Measurements from ENCODE around the gene TNFRSF19. TPM values are rescaled to one million over a fixed set of nuclear protein-coding genes. Genes with fewer than 3 reads are reported as not detected.

TNFRSF19 gene
- total and polyA plus RNA-seq, 2 of the 4 experiments (the other 2 are of a cell fraction): 18.6 to 26.3 TPM

DNA sequence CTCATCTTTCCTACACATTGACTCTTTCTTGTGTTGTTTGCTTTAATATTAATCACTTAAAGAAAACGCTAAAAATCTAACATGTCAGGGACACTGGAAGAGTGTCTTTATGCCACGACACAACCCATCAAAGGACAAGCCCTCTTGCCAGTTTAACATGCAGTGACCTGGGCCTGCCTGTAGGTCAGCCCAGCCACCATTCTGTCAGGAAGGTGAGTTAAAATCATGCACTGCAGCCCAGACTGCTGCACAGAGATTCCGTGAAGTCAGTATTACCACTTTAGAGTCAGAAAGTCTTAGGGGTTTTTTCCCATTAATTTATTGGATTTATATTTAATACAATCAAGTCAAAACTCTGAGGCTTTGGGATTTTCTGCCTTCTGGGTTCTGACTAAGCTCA, 58.0 kb downstream of the TNFRSF19 start:
- POLR2A ChIA-PET (ENCODE audit: unreplicated experiment): no interaction called here

More for the DNA sequence above, 58.0 kb downstream of the TNFRSF19 start:
- Histone ChIP-seq H3K9me3 (ENCODE audit: control insufficient read depth, insufficient read depth, low read length) (no peaks in the 10 kb centered on the region), H3K79me1 (ENCODE audit: low read depth in 1 of 2, low read length in 2 of 2) (peaks cover 4 to 9% of the 10 kb centered on the region in 2 experiments; a peak in 3 of 4 replicates), H2AK5ac (ENCODE audit: low read depth, low read length) (no peak overlapping the region), H3K9me1 (ENCODE audit: insufficient read depth, low read length) (no peaks in the 10 kb centered on the region; the same call in 1 of the 2 replicates), H2AK9ac (replicated peaks; ENCODE audit: low read depth, low read length, poor library complexity) (no peak overlapping the region), H3K4me3 (ENCODE audit: insufficient read depth, low read depth, low read length) (no peak overlapping the region), H2AFZ (replicated peaks; ENCODE audit: low read length, poor library complexity) (no peak overlapping the region), H3K14ac (replicated peaks; ENCODE audit: low read depth, low read length) (no peak overlapping the region), H3K18ac (ENCODE audit: low read depth, low read length) (no peak overlapping the region; the same call in 1 of the 2 replicates), H3K36me3 (ENCODE audit: control insufficient read depth, insufficient read depth, low read length) (peaks cover 45% of the 10 kb centered on the region), H2BK120ac (ENCODE audit: low read depth, low read length) (no peak overlapping the region), H4K5ac (ENCODE audit: low read depth, low read length) (no peak overlapping the region), H4K8ac (ENCODE audit: low read depth in 2 of 2, low read length in 2 of 2) (no peak overlapping the region), H2BK5ac (ENCODE audit: low read depth, low read length, poor library complexity, severe bottlenecking) (no peak overlapping the region), H3K9ac (ENCODE audit: low read depth, low read length) (no peak overlapping the region), H2BK20ac (ENCODE audit: low read depth, low read length) (no peak overlapping the region), H3K4ac (ENCODE audit: low read depth, low read length) (no peak overlapping the region), H3K4me1 (ENCODE audit: control insufficient read depth, insufficient read depth, low read length) (peaks cover 15% of the 10 kb centered on the region), H3K27me3 (ENCODE audit: control insufficient read depth, insufficient read depth, low read length) (no peaks in the 10 kb centered on the region), H3K4me2 (ENCODE audit: low read depth, low read length) (no peak overlapping the region), H4K91ac (ENCODE audit: insufficient read depth, low read depth, low read length) (no peak overlapping the region), H3K27ac (ENCODE audit: insufficient read depth, low read length) (no peak overlapping the region), H2BK15ac (ENCODE audit: low read depth, low read length) (no peak overlapping the region), H3K56ac (ENCODE audit: extremely low read depth, insufficient read depth, low read length) (no peak overlapping the region), H3K23ac (ENCODE audit: low read depth, low read length) (no peak overlapping the region), H4K20me1 (ENCODE audit: insufficient read depth, low read length) (no peaks in the 10 kb centered on the region)
- dilution Hi-C loops (cut with HindIII; ENCODE audit: low sequenced_read_pairs, unreplicated experiment): no loop called here
- ATAC-seq (ENCODE audit: low read depth) (no peak), DNase-seq (no peak)
- intact Hi-C loops (cut with micrococcal nuclease): no loop called here
- no CpG with 5 or more reads among the region's 3 CpGs for WGBS, 2 experiments (ENCODE audit: extremely low coverage in 2 of 2, insufficient read length in 1 of 2)
- no TSS peak for BruUV-seq (replicated peaks)
- TF ChIP-seq CHD1 (IDR thresholded peaks at IDR 0.05; ENCODE audit: low read depth, low read length) (no peak), NFE2L2 (IDR thresholded peaks at IDR 0.05; ENCODE audit: low read depth, low read length) (no peak), SMC3 (IDR thresholded peaks at IDR 0.05; ENCODE audit: low read depth, low read length) (no peak), MAZ (IDR thresholded peaks at IDR 0.05; ENCODE audit: borderline replicate concordance, low read depth, low read length) (no peak), RAD21 (IDR thresholded peaks at IDR 0.05; ENCODE audit: low read length) (no peak), RCOR1 (IDR thresholded peaks at IDR 0.05; ENCODE audit: insufficient replicate concordance, low read length) (no peak)
- in situ Hi-C loops (cut with MboI; ENCODE audit: low sequenced_read_pairs): no loop called here
- CTCF ChIA-PET: interaction anchor here (1.3 kb wide), 1 partner anchor 10 kb away, joined by 3 read pairs; no protein-coding TSS in a partner anchor

Data from IMR-90 (cell line).